ENCODE data around the gene ZNF438. TPM values are rescaled to one million over a fixed set of nuclear protein-coding genes. Genes with fewer than 3 reads are reported as not detected.

The ZNF438 gene
- total RNA-seq, 1 experiment from 2014 or later: 0.83 TPM

DNA sequence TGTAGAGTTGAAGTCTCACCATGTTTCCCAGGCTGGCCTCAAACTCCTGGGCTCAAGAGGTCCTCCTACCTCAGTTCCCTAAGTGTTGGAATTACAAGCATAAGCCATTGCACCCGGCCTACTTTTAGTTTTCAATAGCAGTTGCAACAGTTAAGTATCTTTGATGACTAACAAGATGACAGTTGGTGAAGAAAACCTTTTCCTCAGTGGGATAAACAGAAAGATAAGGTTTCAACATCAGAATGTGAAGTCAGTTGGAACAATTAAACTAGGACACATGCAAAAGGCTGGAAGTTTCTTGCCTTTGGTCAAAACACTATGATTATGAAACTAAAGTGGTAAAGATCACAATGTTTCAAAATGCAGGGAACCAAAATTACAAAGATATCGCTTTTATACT is 169.2 kb downstream of the ZNF438 start:
- Histone ChIP-seq H3K27me3 (ENCODE audit: insufficient read depth, low read length) (no peaks in the 10 kb centered on the region), H3K18ac (ENCODE audit: insufficient read length, low read depth, low read length) (no peak overlapping the region), H3K27ac (ENCODE audit: insufficient read length, low read depth, low read length) (no peak overlapping the region), H3K4ac (ENCODE audit: low read depth, low read length) (no peak overlapping the region), H4K5ac (ENCODE audit: insufficient read length, low read depth, low read length) (no peak overlapping the region), H3K79me2 (ENCODE audit: insufficient read depth, low read length) (no peaks in the 10 kb centered on the region; the same call in 1 of the 2 replicates), H3K4me1 (ENCODE audit: insufficient read depth, low read length) (no peaks in the 10 kb centered on the region; the same call in 1 of the 2 replicates), H2BK120ac (ENCODE audit: low read depth, low read length, poor library complexity, severe bottlenecking) (no peak overlapping the region), H3K14ac (ENCODE audit: insufficient read depth, low read length) (no peak overlapping the region), H3T11ph (ENCODE audit: low read length) (no peak overlapping the region), H3K4me2 (ENCODE audit: insufficient read depth, insufficient read length, low read length) (no peak overlapping the region), H3K9me3 (ENCODE audit: control insufficient read depth, low read depth, low read length) (no peaks in the 10 kb centered on the region), H3K79me1 (ENCODE audit: insufficient read depth, low read depth, low read length, poor library complexity, severe bottlenecking) (no peaks in the 10 kb centered on the region), H4K20me1 (ENCODE audit: control insufficient read depth, insufficient read depth, insufficient read length) (no peaks in the 10 kb centered on the region), H4K91ac (ENCODE audit: insufficient read length, low read depth, low read length) (no peak overlapping the region), H3K23ac (ENCODE audit: insufficient read length, low read depth, low read length) (no peak overlapping the region), H2BK5ac (ENCODE audit: insufficient read length, low read length) (no peak overlapping the region), H4K8ac (replicated peaks; ENCODE audit: insufficient read length, low read depth, low read length) (no peak overlapping the region), H2AK5ac (ENCODE audit: insufficient read length, low read length) (no peak overlapping the region), H3K56ac (ENCODE audit: insufficient read length, low read depth, low read length) (no peak overlapping the region), H2BK15ac (ENCODE audit: low read depth, low read length) (no peak overlapping the region), H3K23me2 (ENCODE audit: insufficient read length, low read depth, low read length, poor library complexity, severe bottlenecking) (no peaks in the 10 kb centered on the region), H2BK20ac (ENCODE audit: low read depth, low read length, poor library complexity, severe bottlenecking) (no peak overlapping the region), H2BK12ac (ENCODE audit: insufficient read length, low read depth, low read length) (no peak overlapping the region), H3K9ac (ENCODE audit: extremely low read depth, insufficient read length, low read length) (no peak overlapping the region), H2AFZ (ENCODE audit: low read length) (no peak overlapping the region)
- Mint-ChIP-seq H3K9me3 (no peaks in the 10 kb centered on the region), H3K4me1 (peaks cover 9 to 12% of the 10 kb centered on the region in 2 experiments), H3K4me3 (no peak overlapping the region), H3K27me3 (ENCODE audit: low read depth) (no peaks in the 10 kb centered on the region), H3K36me3 (ENCODE audit: insufficient read depth in 1 of 3, low read depth in 3 of 3) (no peaks in the 10 kb centered on the region), H3K27ac (no peak overlapping the region)
- no CpG with 5 or more reads among the region's 2 CpGs for WGBS (ENCODE audit: extremely low coverage, insufficient read length, low lambda C conversion rate)
- no peak for DNase-seq
- TF ChIP-seq, protein P1, sequence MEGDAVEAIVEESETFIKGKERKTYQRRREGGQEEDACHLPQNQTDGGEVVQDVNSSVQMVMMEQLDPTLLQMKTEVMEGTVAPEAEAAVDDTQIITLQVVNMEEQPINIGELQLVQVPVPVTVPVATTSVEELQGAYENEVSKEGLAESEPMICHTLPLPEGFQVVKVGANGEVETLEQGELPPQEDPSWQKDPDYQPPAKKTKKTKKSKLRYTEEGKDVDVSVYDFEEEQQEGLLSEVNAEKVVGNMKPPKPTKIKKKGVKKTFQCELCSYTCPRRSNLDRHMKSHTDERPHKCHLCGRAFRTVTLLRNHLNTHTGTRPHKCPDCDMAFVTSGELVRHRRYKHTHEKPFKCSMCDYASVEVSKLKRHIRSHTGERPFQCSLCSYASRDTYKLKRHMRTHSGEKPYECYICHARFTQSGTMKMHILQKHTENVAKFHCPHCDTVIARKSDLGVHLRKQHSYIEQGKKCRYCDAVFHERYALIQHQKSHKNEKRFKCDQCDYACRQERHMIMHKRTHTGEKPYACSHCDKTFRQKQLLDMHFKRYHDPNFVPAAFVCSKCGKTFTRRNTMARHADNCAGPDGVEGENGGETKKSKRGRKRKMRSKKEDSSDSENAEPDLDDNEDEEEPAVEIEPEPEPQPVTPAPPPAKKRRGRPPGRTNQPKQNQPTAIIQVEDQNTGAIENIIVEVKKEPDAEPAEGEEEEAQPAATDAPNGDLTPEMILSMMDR (conservative IDR thresholded peaks at IDR 0.05): no peak
